A549 (cell line): ENCODE measurements around the gene LAMC1. TPM values are rescaled to one million over a fixed set of nuclear protein-coding genes. Genes with fewer than 3 reads are reported as not detected.

ENCODE experiments used
- ATAC-seq, 2 experiments: fragments of 200-7000 bp in 1 of 2; fragments of >200 bp in 1 of 2; cut with Nextera tagmentation in 1 of 2; cut with Tn5 transposase in 1 of 2; 3 replicates each; pipeline versions ENCODE4 v1.8.0 to v1.9.1; 2018 to 2020; ENCODE audit warnings: mild to moderate bottlenecking in 1 of 2, moderate library complexity in 1 of 2
- CTCF ChIA-PET: fragments of 300-600 bp; sonication (Branson Sonifier 250); formaldehyde crosslinking; extraction: SDS; loops from one replicate; lab custom pipeline; 2021; ENCODE audit warnings: antibody characterized with exemption, inconsistent platforms; lab: Yijun Ruan, JAX
- POLR2A ChIA-PET: fragments of 350-600 bp; formaldehyde crosslinking; extraction: SDS; loops from one replicate; lab custom pipeline; 2021; ENCODE audit warnings: antibody characterized with exemption, inconsistent platforms; lab: Yijun Ruan, JAX
- DNase-seq, 2 experiments: peaks; one replicate each; pipeline versions ENCODE4 v3.0.0 to v3.0.0-alpha.2; 2011 to 2016; ENCODE audit warnings: low read depth in 1 of 2, low spot score in 1 of 2
- FAIRE-seq: peaks from 2 replicates; lab custom pipeline; 2011; peaks lifted over from hg19 to GRCh38; lab: Jason Lieb, UNC
- H3K27ac ChIP-seq, 2 experiments: fragments of >200 bp; sonication (Bioruptor Twin); formaldehyde crosslinking; 3 replicates each; pipeline ENCODE4 v1.5.1; 2016 to 2017
- H3K4me1 ChIP-seq: fragments of >200 bp; sonication (Bioruptor Twin); formaldehyde crosslinking; 3 replicates; pipeline ENCODE4 v1.6.1; 2016
- H3K4me2 ChIP-seq: fragments of >200 bp; sonication (Bioruptor Twin); formaldehyde crosslinking; 3 replicates; pipeline ENCODE4 v1.6.1; 2016
- H3K4me3 ChIP-seq: fragments of >200 bp; sonication (Bioruptor Twin); formaldehyde crosslinking; 3 replicates; pipeline ENCODE4 v1.5.1; 2016
- H3K9me3 ChIP-seq: fragments of >200 bp; sonication (Bioruptor Twin); formaldehyde crosslinking; 3 replicates; pipeline ENCODE4 v1.6.1; 2016
- CBX2 ChIP-seq: fragments of 200-600 bp; sonication (generic); IDR thresholded peaks from 2 replicates; pipeline ENCODE4 v1.6.1; 2016; ENCODE audit warnings: low read depth, mild to moderate bottlenecking, borderline replicate concordance
- CHD4 ChIP-seq: fragments of 200-600 bp; sonication (generic); IDR thresholded peaks from 2 replicates; pipeline ENCODE4 v1.6.1; 2016; ENCODE audit warnings: antibody characterized with exemption, mild to moderate bottlenecking, borderline replicate concordance
- EHMT2 ChIP-seq: fragments of 200-600 bp; sonication (generic); IDR thresholded peaks from 2 replicates; pipeline ENCODE4 v1.6.1; 2016; ENCODE audit warnings: antibody characterized with exemption, low read depth, mild to moderate bottlenecking, moderate library complexity
- FOXS1 ChIP-seq: fragments of 250-450 bp; sonication (Bioruptor Pico); IDR thresholded peaks from 2 replicates; pipeline ENCODE4 v1.5.0; 2020; ENCODE audit warnings: mild to moderate bottlenecking, moderate library complexity
- HDAC2 ChIP-seq: fragments of 200-600 bp; sonication (generic); IDR thresholded peaks from 2 replicates; pipeline ENCODE4 v1.6.1; 2016
- HEYL ChIP-seq: fragments of 250-450 bp; sonication (Bioruptor Pico); IDR thresholded peaks from 2 replicates; pipeline ENCODE4 v1.8.0; 2021; ENCODE audit warnings: mild to moderate bottlenecking, moderate library complexity
- HOXA7 ChIP-seq: fragments of 250-450 bp; sonication (Bioruptor Pico); IDR thresholded peaks from 2 replicates; pipeline ENCODE4 v1.5.0; 2020; ENCODE audit warnings: mild to moderate bottlenecking, moderate library complexity
- JUN ChIP-seq, 2 experiments: fragments of >200 bp; sonication (Bioruptor Twin); formaldehyde crosslinking; IDR thresholded peaks; 2 replicates in 1 of 2; 3 replicates in 1 of 2; pipeline ENCODE4 v1.6.1; 2016 to 2017
- KDM1A ChIP-seq: fragments of 200-600 bp; sonication (generic); IDR thresholded peaks from 2 replicates; pipeline ENCODE4 v1.6.1; 2016; ENCODE audit warnings: low read depth, mild to moderate bottlenecking
- NR3C1 ChIP-seq: fragments of >200 bp; sonication (Bioruptor Twin); formaldehyde crosslinking; IDR thresholded peaks from 3 replicates; pipeline ENCODE4 v1.6.1; 2017
- RAD21 ChIP-seq, 2 experiments: fragments of >200 bp in 1 of 2; sonication (Bioruptor Twin) in 1 of 2; formaldehyde crosslinking in 1 of 2; IDR thresholded peaks in 1 of 2; conservative IDR thresholded peaks in 1 of 2; 2 replicates in 1 of 2; 3 replicates in 1 of 2; pipeline ENCODE4 v1.6.1; 2012 to 2018; ENCODE audit warnings: inconsistent platforms in 1 of 2
- RCOR1 ChIP-seq: fragments of 150-350 bp; IDR thresholded peaks from 2 replicates; pipeline ENCODE4 v1.6.1; 2014; ENCODE audit warnings: antibody characterized with exemption, low read length, low read depth
- ZC3H11A ChIP-seq: fragments of 450-650 bp; IDR thresholded peaks from 2 replicates; pipeline ENCODE4 v1.6.1; 2014; ENCODE audit warnings: antibody characterized with exemption, mild to moderate bottlenecking
- ZNF302 ChIP-seq: fragments of 250-450 bp; sonication (Bioruptor Pico); IDR thresholded peaks from 2 replicates; pipeline ENCODE4 v1.9.0; 2021; ENCODE audit warnings: inconsistent platforms, mild to moderate bottlenecking, moderate library complexity
- WGBS: methylation state at CpG from one replicate; pipeline ENCODE4 v1.1.6; 2017; ENCODE audit errors: missing lambda C conversion rate; 5-methylcytosine and 5-hydroxymethylcytosine counted together
- polyA plus RNA-seq, 4 experiments: library from polyadenylated mRNA; depleted of rRNA in 3 of 4; stranded (reverse); fragments of >200 nt; fragmentation: RNase III in 1 of 4; extraction: RNeasy Plus Mini Kit Qiagen cat#74134 plus additional on column Dnase treatment in 1 of 4; gene quantifications; 2 replicates in 3 of 4; 3 replicates in 1 of 4; pipeline ENCODE4 v1.2.3, GENCODE V29; 2011 to 2017
- TF ChIP-seq, protein P1 (sequence below): IDR thresholded peaks from 2 replicates; pipeline ENCODE4 v1.6.1; 2012
- TF ChIP-seq, protein P2 (sequence below): fragments of >200 bp; sonication (Bioruptor Twin); formaldehyde crosslinking; IDR thresholded peaks from 3 replicates; pipeline ENCODE4 v1.6.1; 2016
- TF ChIP-seq, protein P3 (sequence below): fragments of >200 bp; sonication (Bioruptor Twin); formaldehyde crosslinking; IDR thresholded peaks from 3 replicates; pipeline ENCODE4 v1.5.1; 2016
- TF ChIP-seq, protein P4 (sequence below): fragments of >200 bp; sonication (Bioruptor Twin); formaldehyde crosslinking; IDR thresholded peaks from 2 replicates; pipeline ENCODE4 v1.6.1; 2016

Gene LAMC1
- polyA plus RNA-seq, 2 of the 4 experiments (the other 2 are of a cell fraction): 93.7 to 152 TPM

DNA sequence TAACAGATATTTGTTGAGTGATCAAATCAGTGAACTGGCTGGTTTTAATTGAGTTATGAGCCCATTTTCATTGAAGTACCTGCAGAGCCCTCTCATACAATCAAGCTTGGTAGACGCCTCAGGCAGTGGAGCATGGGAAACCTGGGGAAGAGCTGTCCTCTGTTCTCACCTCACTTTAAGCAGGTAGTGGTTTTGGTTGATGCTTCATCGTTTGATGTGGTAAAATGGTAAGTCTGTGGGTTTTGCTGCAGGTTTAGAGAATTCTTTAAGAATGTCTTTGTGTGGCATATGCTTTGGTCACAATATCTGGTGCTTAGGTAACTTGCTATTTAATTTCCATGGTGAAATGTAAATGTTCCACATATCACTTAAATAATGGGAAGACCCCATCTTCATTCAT lies 10.0 kb downstream of the LAMC1 start:
- CTCF ChIA-PET: interaction anchor here (1.2 to 1.7 kb wide), 3 partner anchors 19 to 130 kb away, joined by 3 to 4 read pairs (median 4); no protein-coding TSS in a partner anchor
- H3K9me3 ChIP-seq: no peaks in the 10 kb centered on the region
- DNase-seq (no peak), ATAC-seq (no peak), FAIRE-seq (no peak)
- peaks cover 55% of the 10 kb centered on the region for H3K4me1 ChIP-seq
- H3K4me2 ChIP-seq: peak overlapping the region; percentile 34; the same call in 1 of the 3 replicates
- no peak overlapping the region for H3K4me3 ChIP-seq
- no peak for TF ChIP-seq EHMT2
- TF ChIP-seq RCOR1: no peak
- TF ChIP-seq ZNF302 (CRISPR knock-in tag): no peak
- no peak for TF ChIP-seq HDAC2
- no peak for TF ChIP-seq CBX2
- TF ChIP-seq CHD4: no peak
- TF ChIP-seq, protein P1, sequence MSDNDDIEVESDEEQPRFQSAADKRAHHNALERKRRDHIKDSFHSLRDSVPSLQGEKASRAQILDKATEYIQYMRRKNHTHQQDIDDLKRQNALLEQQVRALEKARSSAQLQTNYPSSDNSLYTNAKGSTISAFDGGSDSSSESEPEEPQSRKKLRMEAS: no peak
- TF ChIP-seq FOXS1 (CRISPR knock-in tag): no peak
- no peak for TF ChIP-seq KDM1A
- no peak for TF ChIP-seq JUN (IDR thresholded peaks at IDR 0.05)
- POLR2A ChIA-PET: no interaction called here
- WGBS: 98% methylated on average over 2 of the region's 2 CpGs
- H3K27ac ChIP-seq: 0 out of 6 replicates have a peak overlapping the region, but pooled peaks of 1 of the 2 experiments have one; percentile 29

DNA sequence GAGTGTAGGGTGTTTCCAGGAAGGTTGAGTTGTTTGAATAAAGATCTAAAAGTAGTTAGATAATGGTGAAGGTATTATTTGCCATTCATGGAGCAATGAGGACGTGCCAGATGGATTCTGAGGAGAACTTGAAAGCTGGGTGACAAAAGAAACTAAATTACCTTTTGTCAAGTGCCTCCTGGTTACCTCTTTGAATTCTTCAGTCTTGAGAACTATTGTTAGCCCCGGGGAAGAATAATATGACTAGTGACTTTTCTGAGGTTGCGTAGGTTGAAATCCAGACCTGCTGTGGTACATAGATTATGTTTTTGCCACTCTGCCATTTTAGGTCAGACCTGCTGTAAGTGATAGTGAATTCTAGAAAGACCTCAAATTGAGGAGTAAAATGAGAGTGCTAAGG lies 11.5 kb downstream of the LAMC1 start:
- H3K4me2 ChIP-seq: no peak overlapping the region
- no peak for FAIRE-seq
- ChIA-PET CTCF (interaction anchor here (0.9 to 1.4 kb wide), 3 partner anchors 17 to 283 kb away, joined by 3 to 4 read pairs (median 4); no protein-coding TSS in a partner anchor), POLR2A (interaction anchor here (1.5 kb wide), 1 partner anchor 13 kb away, joined by 4 read pairs; no protein-coding TSS in a partner anchor)
- no peak overlapping the region for H3K4me3 ChIP-seq
- DNase-seq: no peak
- H3K27ac ChIP-seq: no peak overlapping the region
- TF ChIP-seq ZC3H11A (no peak), HEYL (CRISPR knock-in tag) (no peak), HOXA7 (CRISPR knock-in tag) (no peak), NR3C1 (no peak)
- TF ChIP-seq, protein P2, sequence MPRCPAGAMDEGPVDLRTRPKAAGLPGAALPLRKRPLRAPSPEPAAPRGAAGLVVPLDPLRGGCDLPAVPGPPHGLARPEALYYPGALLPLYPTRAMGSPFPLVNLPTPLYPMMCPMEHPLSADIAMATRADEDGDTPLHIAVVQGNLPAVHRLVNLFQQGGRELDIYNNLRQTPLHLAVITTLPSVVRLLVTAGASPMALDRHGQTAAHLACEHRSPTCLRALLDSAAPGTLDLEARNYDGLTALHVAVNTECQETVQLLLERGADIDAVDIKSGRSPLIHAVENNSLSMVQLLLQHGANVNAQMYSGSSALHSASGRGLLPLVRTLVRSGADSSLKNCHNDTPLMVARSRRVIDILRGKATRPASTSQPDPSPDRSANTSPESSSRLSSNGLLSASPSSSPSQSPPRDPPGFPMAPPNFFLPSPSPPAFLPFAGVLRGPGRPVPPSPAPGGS: no peak
- TF ChIP-seq, protein P3, sequence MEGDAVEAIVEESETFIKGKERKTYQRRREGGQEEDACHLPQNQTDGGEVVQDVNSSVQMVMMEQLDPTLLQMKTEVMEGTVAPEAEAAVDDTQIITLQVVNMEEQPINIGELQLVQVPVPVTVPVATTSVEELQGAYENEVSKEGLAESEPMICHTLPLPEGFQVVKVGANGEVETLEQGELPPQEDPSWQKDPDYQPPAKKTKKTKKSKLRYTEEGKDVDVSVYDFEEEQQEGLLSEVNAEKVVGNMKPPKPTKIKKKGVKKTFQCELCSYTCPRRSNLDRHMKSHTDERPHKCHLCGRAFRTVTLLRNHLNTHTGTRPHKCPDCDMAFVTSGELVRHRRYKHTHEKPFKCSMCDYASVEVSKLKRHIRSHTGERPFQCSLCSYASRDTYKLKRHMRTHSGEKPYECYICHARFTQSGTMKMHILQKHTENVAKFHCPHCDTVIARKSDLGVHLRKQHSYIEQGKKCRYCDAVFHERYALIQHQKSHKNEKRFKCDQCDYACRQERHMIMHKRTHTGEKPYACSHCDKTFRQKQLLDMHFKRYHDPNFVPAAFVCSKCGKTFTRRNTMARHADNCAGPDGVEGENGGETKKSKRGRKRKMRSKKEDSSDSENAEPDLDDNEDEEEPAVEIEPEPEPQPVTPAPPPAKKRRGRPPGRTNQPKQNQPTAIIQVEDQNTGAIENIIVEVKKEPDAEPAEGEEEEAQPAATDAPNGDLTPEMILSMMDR: no peak
- TF ChIP-seq, protein P4, sequence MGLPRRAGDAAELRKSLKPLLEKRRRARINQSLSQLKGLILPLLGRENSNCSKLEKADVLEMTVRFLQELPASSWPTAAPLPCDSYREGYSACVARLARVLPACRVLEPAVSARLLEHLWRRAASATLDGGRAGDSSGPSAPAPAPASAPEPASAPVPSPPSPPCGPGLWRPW: no peak
- peaks cover 55% of the 10 kb centered on the region for H3K4me1 ChIP-seq
- no peaks in the 10 kb centered on the region for H3K9me3 ChIP-seq
- no peak for ATAC-seq
- 78% methylated on average over 3 of the region's 3 CpGs for WGBS

DNA sequence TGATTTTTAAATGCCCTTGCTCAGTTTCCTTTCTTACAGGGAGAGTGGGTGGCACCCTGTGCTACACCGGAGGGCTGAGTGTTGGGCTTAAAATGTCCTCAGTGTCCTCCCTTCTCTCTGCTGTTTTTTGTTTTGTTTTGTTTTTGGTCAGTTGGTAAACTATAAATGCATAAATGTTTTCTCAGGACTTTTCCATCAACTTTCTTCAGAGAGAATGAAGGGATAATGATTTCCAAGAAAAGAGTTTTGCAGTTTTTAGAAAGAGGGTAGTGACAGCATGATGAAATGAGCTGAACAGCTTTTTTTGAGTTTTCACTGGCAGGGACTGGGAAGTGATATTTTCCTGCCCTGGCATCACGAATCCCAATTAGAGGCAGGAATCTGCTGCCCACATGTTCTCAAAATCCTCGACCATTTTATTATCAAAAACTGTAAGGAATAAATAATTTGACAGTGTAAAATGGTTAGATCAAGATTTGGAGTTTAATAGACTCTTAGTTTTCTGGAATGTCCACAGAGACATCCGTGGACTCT lies 15.2 kb downstream of the LAMC1 start:
- peaks cover 56% of the 10 kb centered on the region for H3K4me1 ChIP-seq
- H3K4me2 ChIP-seq: no peak overlapping the region
- no peak for DNase-seq
- TF ChIP-seq RAD21 (conservative IDR thresholded peaks at IDR 0.05 in 1 of 2, IDR thresholded peaks at IDR 0.05 in 1 of 2) (no peak), ZNF302 (CRISPR knock-in tag) (no peak)
- CTCF ChIA-PET: interaction anchor here (1.0 to 1.2 kb wide), 2 partner anchors 10 to 103 kb away, joined by 4 to 7 read pairs; no protein-coding TSS in a partner anchor
- FAIRE-seq: no peak
- no peak for ATAC-seq
- H3K27ac ChIP-seq: no peak overlapping the region
- no peaks in the 10 kb centered on the region for H3K9me3 ChIP-seq
- POLR2A ChIA-PET: no interaction called here
- no peak overlapping the region for H3K4me3 ChIP-seq
- 84% methylated on average over 4 of the region's 4 CpGs for WGBS
